Heart left ventricle (tissue), 13 donors: ENCODE results near the gene PDCD6IP.

Experiments
- POLR2A ChIP-seq, 2 donors: fragments of 450-650 bp; IDR thresholded peaks; one replicate each; pipeline ENCODE4 v1.6.1; 2017; ENCODE audit warnings: antibody characterized with exemption in 2 of 2, mild to moderate bottlenecking in 2 of 2, moderate library complexity in 2 of 2
- TF ChIP-seq, protein P1 (sequence below), 12 donors: fragments of 200-600 bp; sonication (generic) in 4 of 12; IDR thresholded peaks; one replicate each; pipeline versions ENCODE4 v1.5.0 to v1.8.0; 2018 to 2022; ENCODE audit warnings: antibody characterized with exemption in 12 of 12, mild to moderate bottlenecking in 5 of 12
- donor health status: ischemic (EF 13 %, LVEDD 7.1; RV severe dilation, severe dysfunction).
- donor health status: DM: no; HTN: yes; CAD: no.
- donor health status: DM: no; HTN: no; CAD: no.
- donor health status: ischemic (EF 25% LVEDD 6.9; RV normal size, moderate dysfunction).
- donor health status: ischemic (EF 25% LVEDD 5.7; RV mildly dilated, moderate dysfunction).
- donor health status: ischemic (EF 35%, LVEDD 5.7; RV mildly dilated, moderate dysfunction).
- donor health status: nonischemic (EF 11% LVEDD 7.7; RV severe dilation, severe dysfunction).
- donor health status: DM: yes; HTN: yes; CAD: no.
- donor health status: PGD.
- donor health status: ischemic (EF 29% LVEDD 5.4; RV normal size, mild dysfunction).
- donor health status: nonischemic (EF 23%, LVEDD 6.1; RV moderate dilation, normal function).

DNA sequence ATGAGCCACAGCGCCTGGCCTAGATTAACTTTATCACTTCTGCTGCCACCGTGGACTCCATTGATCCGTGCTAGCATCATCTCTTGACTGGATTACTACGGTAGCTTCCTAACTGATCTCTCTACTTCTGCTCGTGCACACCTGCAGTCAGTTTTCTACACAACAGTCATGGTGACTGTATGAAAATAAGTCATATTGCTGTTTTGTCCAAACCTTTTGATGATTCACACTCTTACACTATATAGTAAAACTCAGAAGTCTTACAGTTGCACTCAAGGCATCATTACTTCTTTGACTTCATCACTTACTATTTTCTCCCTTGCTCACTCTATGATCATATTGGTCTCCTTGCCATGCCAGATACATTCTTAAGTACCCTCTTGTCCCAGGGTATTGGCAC, 10.1 kb downstream of the PDCD6IP start:
- TF ChIP-seq, protein P1, sequence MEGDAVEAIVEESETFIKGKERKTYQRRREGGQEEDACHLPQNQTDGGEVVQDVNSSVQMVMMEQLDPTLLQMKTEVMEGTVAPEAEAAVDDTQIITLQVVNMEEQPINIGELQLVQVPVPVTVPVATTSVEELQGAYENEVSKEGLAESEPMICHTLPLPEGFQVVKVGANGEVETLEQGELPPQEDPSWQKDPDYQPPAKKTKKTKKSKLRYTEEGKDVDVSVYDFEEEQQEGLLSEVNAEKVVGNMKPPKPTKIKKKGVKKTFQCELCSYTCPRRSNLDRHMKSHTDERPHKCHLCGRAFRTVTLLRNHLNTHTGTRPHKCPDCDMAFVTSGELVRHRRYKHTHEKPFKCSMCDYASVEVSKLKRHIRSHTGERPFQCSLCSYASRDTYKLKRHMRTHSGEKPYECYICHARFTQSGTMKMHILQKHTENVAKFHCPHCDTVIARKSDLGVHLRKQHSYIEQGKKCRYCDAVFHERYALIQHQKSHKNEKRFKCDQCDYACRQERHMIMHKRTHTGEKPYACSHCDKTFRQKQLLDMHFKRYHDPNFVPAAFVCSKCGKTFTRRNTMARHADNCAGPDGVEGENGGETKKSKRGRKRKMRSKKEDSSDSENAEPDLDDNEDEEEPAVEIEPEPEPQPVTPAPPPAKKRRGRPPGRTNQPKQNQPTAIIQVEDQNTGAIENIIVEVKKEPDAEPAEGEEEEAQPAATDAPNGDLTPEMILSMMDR (IDR thresholded peaks at IDR 0.05), result no peak
- no peak for TF ChIP-seq POLR2A (IDR thresholded peaks at IDR 0.05)
